ENCODE data around the gene ME3. TPM values are rescaled to one million over a fixed set of nuclear protein-coding genes. Genes with fewer than 3 reads are reported as not detected.

Gene ME3
- total and polyA plus RNA-seq, 4 donors: 1.4 to 7.2 (median 2.3) TPM

DNA sequence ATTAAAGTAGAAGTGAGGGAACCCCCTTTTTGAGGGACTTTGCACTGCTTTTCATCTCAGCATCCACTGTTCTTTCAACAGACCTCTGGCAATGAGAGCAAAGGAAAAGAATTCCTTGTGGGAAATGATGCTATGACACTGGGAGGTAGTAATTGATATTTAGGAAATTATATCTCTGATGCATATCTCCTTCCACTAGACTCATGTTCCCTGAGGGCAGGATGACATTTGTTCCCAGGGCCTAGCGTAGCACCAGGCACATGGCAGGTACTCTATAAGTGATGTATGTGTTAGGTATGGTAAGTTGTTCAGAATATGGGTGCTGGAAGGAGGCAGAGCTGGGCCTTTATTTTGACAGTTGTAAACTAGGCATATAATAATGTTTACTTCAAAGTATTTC lies 154.9 kb downstream of the ME3 start:
- H3K9ac ChIP-seq (ENCODE audit: low read depth in 1 of 2, low read length in 2 of 2): no peak overlapping the region
- H3K9me3 ChIP-seq (ENCODE audit: control insufficient read depth in 4 of 4, low read length in 3 of 4): no peaks in the 10 kb centered on the region
- TF ChIP-seq YY1 (IDR thresholded peaks at IDR 0.05): no peak
- TF ChIP-seq, protein P1, sequence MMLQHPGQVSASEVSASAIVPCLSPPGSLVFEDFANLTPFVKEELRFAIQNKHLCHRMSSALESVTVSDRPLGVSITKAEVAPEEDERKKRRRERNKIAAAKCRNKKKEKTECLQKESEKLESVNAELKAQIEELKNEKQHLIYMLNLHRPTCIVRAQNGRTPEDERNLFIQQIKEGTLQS (IDR thresholded peaks at IDR 0.05): no peak
- TF ChIP-seq, protein P2, sequence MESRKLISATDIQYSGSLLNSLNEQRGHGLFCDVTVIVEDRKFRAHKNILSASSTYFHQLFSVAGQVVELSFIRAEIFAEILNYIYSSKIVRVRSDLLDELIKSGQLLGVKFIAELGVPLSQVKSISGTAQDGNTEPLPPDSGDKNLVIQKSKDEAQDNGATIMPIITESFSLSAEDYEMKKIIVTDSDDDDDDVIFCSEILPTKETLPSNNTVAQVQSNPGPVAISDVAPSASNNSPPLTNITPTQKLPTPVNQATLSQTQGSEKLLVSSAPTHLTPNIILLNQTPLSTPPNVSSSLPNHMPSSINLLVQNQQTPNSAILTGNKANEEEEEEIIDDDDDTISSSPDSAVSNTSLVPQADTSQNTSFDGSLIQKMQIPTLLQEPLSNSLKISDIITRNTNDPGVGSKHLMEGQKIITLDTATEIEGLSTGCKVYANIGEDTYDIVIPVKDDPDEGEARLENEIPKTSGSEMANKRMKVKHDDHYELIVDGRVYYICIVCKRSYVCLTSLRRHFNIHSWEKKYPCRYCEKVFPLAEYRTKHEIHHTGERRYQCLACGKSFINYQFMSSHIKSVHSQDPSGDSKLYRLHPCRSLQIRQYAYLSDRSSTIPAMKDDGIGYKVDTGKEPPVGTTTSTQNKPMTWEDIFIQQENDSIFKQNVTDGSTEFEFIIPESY (IDR thresholded peaks at IDR 0.05): no peak
- no peak overlapping the region for H3K27ac ChIP-seq (ENCODE audit: low read depth in 1 of 2, low read length in 2 of 2)
- DNase-seq (ENCODE audit: low spot score): no peak
- WGBS: 96% methylated on average over 1 of the region's 1 CpG
- no peaks in the 10 kb centered on the region for H3K36me3 ChIP-seq (ENCODE audit: control insufficient read depth in 4 of 4, insufficient read depth in 3 of 4, low read depth in 1 of 4, low read length in 3 of 4)
- no peaks in the 10 kb centered on the region for H3K27me3 ChIP-seq (ENCODE audit: control insufficient read depth in 4 of 4, insufficient read depth in 4 of 4, low read length in 3 of 4)
- H3K4me1 ChIP-seq (ENCODE audit: control insufficient read depth in 4 of 4, insufficient read depth in 4 of 4, low read length in 3 of 4): peaks cover 0 to 6% (median 0%) of the 10 kb centered on the region in 4 donors
- no peak overlapping the region for H3K4me3 ChIP-seq (ENCODE audit: low read depth in 1 of 3, low read length in 3 of 3)

DNA sequence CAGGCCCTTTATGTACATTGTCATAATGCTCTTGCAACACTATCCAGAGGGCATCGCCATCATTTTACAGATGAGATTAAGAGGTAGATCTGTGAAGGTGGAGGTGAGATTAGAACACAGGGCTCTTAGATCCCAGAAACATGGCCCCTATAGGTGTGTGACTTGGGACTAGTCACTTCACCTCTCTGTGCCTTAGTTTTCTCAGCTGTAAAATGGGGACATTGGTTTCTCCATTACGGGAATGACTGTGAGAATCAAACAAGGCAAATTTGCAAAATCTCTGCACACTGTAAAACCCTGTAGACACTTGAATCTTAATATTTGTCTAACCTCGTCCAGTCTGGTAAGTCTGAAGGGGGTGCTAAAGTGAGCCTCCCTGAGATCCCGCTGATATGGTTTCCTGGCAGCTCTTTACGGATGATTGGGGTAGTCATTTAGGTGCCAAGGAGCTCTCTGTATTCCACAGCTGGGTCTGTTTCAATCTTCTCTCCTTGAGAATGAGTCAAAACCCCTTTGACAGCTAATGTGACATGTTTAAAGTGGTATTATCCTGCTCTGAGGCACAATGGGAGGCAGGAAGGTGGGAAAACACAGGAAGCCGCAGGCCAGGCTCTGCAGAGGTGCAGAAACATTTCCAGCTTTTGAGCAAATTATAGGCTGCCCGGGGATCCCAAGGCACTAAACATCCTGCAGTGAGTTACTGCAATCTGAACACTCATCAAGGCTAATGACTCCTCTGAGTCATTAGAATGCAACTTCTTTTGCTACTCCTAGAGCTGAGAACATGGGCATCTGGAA lies 156.9 kb downstream of the ME3 start:
- Histone ChIP-seq H3K4me3 (ENCODE audit: low read depth in 1 of 3, low read length in 3 of 3) (no peak overlapping the region), H3K9ac (ENCODE audit: low read depth in 1 of 2, low read length in 2 of 2) (no peak overlapping the region), H3K27me3 (ENCODE audit: control insufficient read depth in 4 of 4, insufficient read depth in 4 of 4, low read length in 3 of 4) (no peaks in the 10 kb centered on the region), H3K4me1 (ENCODE audit: control insufficient read depth in 4 of 4, insufficient read depth in 4 of 4, low read length in 3 of 4) (peaks cover 0 to 6% (median 0%) of the 10 kb centered on the region in 4 donors), H3K27ac (ENCODE audit: low read depth in 1 of 2, low read length in 2 of 2) (peak overlapping the region in 1 of 2 donors; percentile 46), H3K36me3 (ENCODE audit: control insufficient read depth in 4 of 4, insufficient read depth in 3 of 4, low read depth in 1 of 4, low read length in 3 of 4) (no peaks in the 10 kb centered on the region), H3K9me3 (ENCODE audit: control insufficient read depth in 4 of 4, low read length in 3 of 4) (peaks cover 0 to 2% (median 2%) of the 10 kb centered on the region in 4 donors)
- TF ChIP-seq, protein P3, sequence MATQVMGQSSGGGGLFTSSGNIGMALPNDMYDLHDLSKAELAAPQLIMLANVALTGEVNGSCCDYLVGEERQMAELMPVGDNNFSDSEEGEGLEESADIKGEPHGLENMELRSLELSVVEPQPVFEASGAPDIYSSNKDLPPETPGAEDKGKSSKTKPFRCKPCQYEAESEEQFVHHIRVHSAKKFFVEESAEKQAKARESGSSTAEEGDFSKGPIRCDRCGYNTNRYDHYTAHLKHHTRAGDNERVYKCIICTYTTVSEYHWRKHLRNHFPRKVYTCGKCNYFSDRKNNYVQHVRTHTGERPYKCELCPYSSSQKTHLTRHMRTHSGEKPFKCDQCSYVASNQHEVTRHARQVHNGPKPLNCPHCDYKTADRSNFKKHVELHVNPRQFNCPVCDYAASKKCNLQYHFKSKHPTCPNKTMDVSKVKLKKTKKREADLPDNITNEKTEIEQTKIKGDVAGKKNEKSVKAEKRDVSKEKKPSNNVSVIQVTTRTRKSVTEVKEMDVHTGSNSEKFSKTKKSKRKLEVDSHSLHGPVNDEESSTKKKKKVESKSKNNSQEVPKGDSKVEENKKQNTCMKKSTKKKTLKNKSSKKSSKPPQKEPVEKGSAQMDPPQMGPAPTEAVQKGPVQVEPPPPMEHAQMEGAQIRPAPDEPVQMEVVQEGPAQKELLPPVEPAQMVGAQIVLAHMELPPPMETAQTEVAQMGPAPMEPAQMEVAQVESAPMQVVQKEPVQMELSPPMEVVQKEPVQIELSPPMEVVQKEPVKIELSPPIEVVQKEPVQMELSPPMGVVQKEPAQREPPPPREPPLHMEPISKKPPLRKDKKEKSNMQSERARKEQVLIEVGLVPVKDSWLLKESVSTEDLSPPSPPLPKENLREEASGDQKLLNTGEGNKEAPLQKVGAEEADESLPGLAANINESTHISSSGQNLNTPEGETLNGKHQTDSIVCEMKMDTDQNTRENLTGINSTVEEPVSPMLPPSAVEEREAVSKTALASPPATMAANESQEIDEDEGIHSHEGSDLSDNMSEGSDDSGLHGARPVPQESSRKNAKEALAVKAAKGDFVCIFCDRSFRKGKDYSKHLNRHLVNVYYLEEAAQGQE (IDR thresholded peaks at IDR 0.05): no peak
- TF ChIP-seq FOXA1 (IDR thresholded peaks at IDR 0.05) (no peak), JUND (IDR thresholded peaks at IDR 0.05) (peak in 1 of 2 donors; percentile 12), RXRA (IDR thresholded peaks at IDR 0.05) (peak in 1 of 2 donors; percentile 19), EGR1 (IDR thresholded peaks at IDR 0.05; ENCODE audit: low read depth in 2 of 2) (no peak), YY1 (IDR thresholded peaks at IDR 0.05) (no peak), HNF4A (conservative IDR thresholded peaks at IDR 0.05) (no peak), TAF1 (conservative IDR thresholded peaks at IDR 0.05) (no peak), NR2F2 (IDR thresholded peaks at IDR 0.05) (no peak), FOXA2 (IDR thresholded peaks at IDR 0.05) (no peak), HNF4G (IDR thresholded peaks at IDR 0.05) (no peak), SP1 (IDR thresholded peaks at IDR 0.05) (peak; percentile 12), RAD21 (IDR thresholded peaks at IDR 0.05) (peak in 1 of 2 donors; percentile 11), GABPA (IDR thresholded peaks at IDR 0.05 in 1 of 2, conservative IDR thresholded peaks at IDR 0.05 in 1 of 2) (no peak), CTCF (IDR thresholded peaks at IDR 0.05; ENCODE audit: low read depth, low read length, missing input control) (no peak)
- TF ChIP-seq, protein P4, sequence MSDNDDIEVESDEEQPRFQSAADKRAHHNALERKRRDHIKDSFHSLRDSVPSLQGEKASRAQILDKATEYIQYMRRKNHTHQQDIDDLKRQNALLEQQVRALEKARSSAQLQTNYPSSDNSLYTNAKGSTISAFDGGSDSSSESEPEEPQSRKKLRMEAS (IDR thresholded peaks at IDR 0.05): no peak
- TF ChIP-seq, protein P2 (IDR thresholded peaks at IDR 0.05): no peak
- TF ChIP-seq, protein P1 (IDR thresholded peaks at IDR 0.05): no peak
- DNase-seq (ENCODE audit: low spot score): no peak
- WGBS: 77% methylated on average over 7 of the region's 7 CpGs

Data from liver (tissue), 9 donors.